ENCODE results near the gene PPP1R13B.

PPP1R13B gene

DNA sequence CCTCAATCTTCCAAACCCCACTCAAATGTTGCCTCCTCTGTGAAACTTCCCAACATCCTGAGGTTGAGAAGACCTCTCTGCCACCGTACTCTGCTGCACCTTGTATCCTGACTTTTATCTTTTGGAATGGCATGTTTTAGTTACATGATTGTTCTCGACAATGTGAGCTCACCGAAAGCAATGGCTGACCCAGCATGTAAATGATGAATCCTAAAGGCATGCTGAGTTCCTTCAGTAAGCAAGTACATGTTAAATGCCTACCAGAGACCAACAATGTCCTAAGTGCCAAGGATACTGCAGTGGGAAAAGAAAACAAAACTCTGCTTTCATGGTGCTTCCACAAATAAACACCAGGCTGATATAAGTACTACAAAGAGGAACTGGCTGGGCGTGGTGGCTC lies 13.7 kb downstream of the PPP1R13B start:
- in situ Hi-C loops (cut with HindIII; ENCODE audit: low sequenced_read_pairs) = no loop called here
- TF ChIP-seq, protein P1, sequence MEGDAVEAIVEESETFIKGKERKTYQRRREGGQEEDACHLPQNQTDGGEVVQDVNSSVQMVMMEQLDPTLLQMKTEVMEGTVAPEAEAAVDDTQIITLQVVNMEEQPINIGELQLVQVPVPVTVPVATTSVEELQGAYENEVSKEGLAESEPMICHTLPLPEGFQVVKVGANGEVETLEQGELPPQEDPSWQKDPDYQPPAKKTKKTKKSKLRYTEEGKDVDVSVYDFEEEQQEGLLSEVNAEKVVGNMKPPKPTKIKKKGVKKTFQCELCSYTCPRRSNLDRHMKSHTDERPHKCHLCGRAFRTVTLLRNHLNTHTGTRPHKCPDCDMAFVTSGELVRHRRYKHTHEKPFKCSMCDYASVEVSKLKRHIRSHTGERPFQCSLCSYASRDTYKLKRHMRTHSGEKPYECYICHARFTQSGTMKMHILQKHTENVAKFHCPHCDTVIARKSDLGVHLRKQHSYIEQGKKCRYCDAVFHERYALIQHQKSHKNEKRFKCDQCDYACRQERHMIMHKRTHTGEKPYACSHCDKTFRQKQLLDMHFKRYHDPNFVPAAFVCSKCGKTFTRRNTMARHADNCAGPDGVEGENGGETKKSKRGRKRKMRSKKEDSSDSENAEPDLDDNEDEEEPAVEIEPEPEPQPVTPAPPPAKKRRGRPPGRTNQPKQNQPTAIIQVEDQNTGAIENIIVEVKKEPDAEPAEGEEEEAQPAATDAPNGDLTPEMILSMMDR (IDR thresholded peaks at IDR 0.05; ENCODE audit: low read depth, low read length, missing control alignments) = no peak
- DNase-seq (ENCODE audit: low read depth) = no peak
- no peak overlapping the region for H3K4me3 ChIP-seq (ENCODE audit: low read depth, low read length)

DNA sequence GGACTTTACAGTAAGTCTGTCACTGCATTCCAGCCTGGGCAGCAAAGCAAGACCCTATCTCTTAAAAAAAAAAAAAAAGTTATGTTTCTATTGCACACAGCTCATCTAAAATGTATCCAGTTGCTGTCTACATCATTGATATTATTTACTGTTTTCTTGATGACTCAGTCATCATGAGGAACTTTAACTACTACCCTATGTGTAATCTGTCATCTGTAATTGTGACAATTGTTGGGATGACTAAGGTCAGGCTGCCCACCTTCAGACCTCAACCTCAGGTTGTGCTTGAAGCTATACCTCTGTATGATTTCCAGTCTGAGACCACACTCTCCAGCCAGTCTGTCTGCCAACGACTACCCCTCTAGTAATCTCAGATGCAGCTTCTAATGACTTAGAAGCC lies 15.3 kb downstream of the PPP1R13B start:
- in situ Hi-C loops (cut with HindIII; ENCODE audit: low sequenced_read_pairs) = no loop called here
- no peak overlapping the region for H3K4me3 ChIP-seq (ENCODE audit: low read depth, low read length)
- DNase-seq (ENCODE audit: low read depth) = no peak
- TF ChIP-seq, protein P1 (IDR thresholded peaks at IDR 0.05; ENCODE audit: low read depth, low read length, missing control alignments) = no peak

DNA sequence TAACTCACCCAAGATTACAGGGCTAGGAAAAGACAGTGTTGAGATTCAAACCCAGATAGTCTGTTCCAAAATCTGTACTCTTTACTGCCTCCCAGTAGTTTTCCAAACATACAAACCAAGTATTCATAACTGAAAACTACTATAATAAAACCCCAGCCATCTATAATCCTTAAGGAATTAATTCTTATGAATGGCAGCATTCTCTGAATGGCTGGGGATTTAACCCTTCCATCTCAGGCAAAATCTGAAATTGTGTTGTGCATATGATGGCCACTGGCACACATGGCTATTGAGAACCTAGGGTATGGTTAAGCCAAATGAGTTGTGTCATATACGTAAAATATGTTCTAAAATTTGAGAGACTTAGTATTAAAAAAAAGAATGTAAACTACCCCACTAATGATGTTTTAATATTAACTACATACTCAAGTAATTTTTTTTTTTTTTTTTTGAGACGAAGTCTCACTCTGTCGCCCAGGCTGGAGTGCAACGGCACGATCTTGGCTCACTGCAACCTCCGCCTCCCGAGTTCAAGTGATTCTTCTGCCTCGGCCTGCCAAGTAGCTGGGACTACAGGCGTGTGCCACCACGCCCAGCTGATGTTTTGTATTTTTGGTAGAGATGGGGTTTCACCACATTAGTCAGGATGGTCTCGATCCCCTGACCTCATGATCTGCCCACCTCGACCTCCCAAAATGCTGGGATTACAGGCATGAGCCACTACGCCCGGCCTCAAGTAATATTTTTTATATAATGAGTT lies 16.7 kb downstream of the PPP1R13B start:
- no peak overlapping the region for H3K4me3 ChIP-seq (ENCODE audit: low read depth, low read length)
- no peak for DNase-seq (ENCODE audit: low read depth)
- in situ Hi-C loops (cut with HindIII; ENCODE audit: low sequenced_read_pairs) = no loop called here

DNA sequence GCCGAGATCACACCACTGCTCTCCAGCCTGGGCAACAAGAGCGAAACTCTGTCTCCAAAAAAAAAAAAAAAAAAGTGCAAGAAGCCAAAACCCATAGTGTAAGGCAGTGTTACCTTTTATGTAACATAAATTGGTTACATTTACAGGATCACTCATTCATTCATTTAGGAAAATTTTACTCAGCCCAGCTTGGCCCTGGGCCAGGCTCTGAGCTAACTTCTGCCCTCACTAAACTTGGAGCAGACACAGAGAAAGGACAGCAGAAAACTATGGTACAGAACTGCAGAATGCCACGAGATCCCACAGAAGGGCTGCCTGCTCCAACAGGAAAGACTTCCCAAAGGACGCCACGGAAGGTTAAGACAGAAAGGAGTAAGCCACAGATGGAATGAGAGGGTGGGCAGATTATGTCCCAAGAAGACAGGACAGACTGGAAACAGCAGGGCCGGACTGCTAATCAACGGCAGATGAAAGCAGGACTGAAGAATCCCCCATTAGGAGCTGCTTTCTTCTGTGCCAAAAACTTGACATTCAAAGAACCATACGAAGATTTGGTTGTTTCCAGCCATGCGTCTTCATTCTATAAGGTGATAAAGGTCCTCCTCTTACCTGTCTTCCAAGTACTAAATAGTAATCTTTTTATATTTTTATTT lies 18.9 kb downstream of the PPP1R13B start:
- DNase-seq (ENCODE audit: low read depth) = no peak
- in situ Hi-C loops (cut with HindIII; ENCODE audit: low sequenced_read_pairs) = no loop called here
- TF ChIP-seq, protein P1 (IDR thresholded peaks at IDR 0.05; ENCODE audit: low read depth, low read length, missing control alignments) = no peak

More for the DNA sequence above, 16.7 kb downstream of the PPP1R13B start:
- TF ChIP-seq, protein P1 (IDR thresholded peaks at IDR 0.05; ENCODE audit: low read depth, low read length, missing control alignments) = no peak

GRCh38 chr14:103825101-103825500 lies 22.3 kb downstream of the PPP1R13B start:
- no peak for DNase-seq (ENCODE audit: low read depth)
- TF ChIP-seq, protein P1 (IDR thresholded peaks at IDR 0.05; ENCODE audit: low read depth, low read length, missing control alignments) = no peak
- in situ Hi-C loops (cut with HindIII; ENCODE audit: low sequenced_read_pairs) = no loop called here
- no peak overlapping the region for H3K4me3 ChIP-seq (ENCODE audit: low read depth, low read length)

More for the DNA sequence above, 18.9 kb downstream of the PPP1R13B start:
- no peak overlapping the region for H3K4me3 ChIP-seq (ENCODE audit: low read depth, low read length)

- no peak for DNase-seq (ENCODE audit: low read depth)
- no peak overlapping the region for H3K4me3 ChIP-seq (ENCODE audit: low read depth, low read length)
- in situ Hi-C loops (cut with HindIII; ENCODE audit: low sequenced_read_pairs) = no loop called here
- TF ChIP-seq, protein P1 (IDR thresholded peaks at IDR 0.05; ENCODE audit: low read depth, low read length, missing control alignments) = no peak
Observed at GRCh38 chr14:103820908-103821307, 26.5 kb downstream of the PPP1R13B start.
